Ovary (tissue), 3 donors: ENCODE data around the gene BMPER.

ENCODE experiments used
- CTCF ChIP-seq, 3 donors: fragments of 450-650 bp in 2 of 3; fragments of 200-600 bp in 1 of 3; IDR thresholded peaks; one replicate each; pipeline versions ENCODE4 v1.5.1 to v1.8.0; 2016 to 2022; ENCODE audit warnings: antibody characterized with exemption in 3 of 3, mild to moderate bottlenecking in 1 of 3
- EP300 ChIP-seq: sonication (generic); formaldehyde crosslinking; IDR thresholded peaks from one replicate; pipeline ENCODE4 v1.6.1; 2017; ENCODE audit warnings: antibody characterized with exemption
- POLR2A ChIP-seq: fragments of 450-650 bp; IDR thresholded peaks from one replicate; pipeline ENCODE4 v1.6.1; 2017; ENCODE audit warnings: antibody characterized with exemption, mild to moderate bottlenecking, moderate library complexity
- donor health status: DM: no; HTN: no; CAD: no.

GRCh38 chr7:33934391-33934790 is 29.1 kb downstream of the BMPER start:
- TF ChIP-seq CTCF (IDR thresholded peaks at IDR 0.05) = no peak
- no peak for TF ChIP-seq EP300
- TF ChIP-seq POLR2A = no peak
